Anterior cingulate cortex (tissue), 58 donors: ENCODE data around the gene USP22.

Experiments used
- DNase-seq, 58 donors: peaks; one replicate each; lab custom pipeline; 2025; lab: John Stamatoyannopoulos, UW

Gene USP22

GRCh38 chr17:21024024-21024423 lies 18.8 kb downstream of the USP22 start:
- DNase-seq: no peak

GRCh38 chr17:21021208-21021803 lies 21.5 kb downstream of the USP22 start:
- DNase-seq: no peak

GRCh38 chr17:21020622-21021021 lies 22.2 kb downstream of the USP22 start:
- DNase-seq: no peak

GRCh38 chr17:21019976-21020586 lies 22.7 kb downstream of the USP22 start:
- DNase-seq: peak in 37 of 58 donors; percentile 15 to 77 (median 35)

GRCh38 chr17:21018894-21019293 lies 23.9 kb downstream of the USP22 start:
- DNase-seq: no peak

- DNase-seq: no peak
Observed at GRCh38 chr17:21017861-21018260, 24.9 kb downstream of the USP22 start.

- no peak for DNase-seq
Observed at GRCh38 chr17:21017256-21017655, 25.6 kb downstream of the USP22 start.

- DNase-seq: no peak
Observed at GRCh38 chr17:21016826-21017225, 26.0 kb downstream of the USP22 start.

- no peak for DNase-seq
Observed at GRCh38 chr17:21015564-21015963, 27.2 kb downstream of the USP22 start.

GRCh38 chr17:21014498-21014897 lies 28.3 kb downstream of the USP22 start:
- DNase-seq: no peak

GRCh38 chr17:21013983-21014382 lies 28.8 kb downstream of the USP22 start:
- DNase-seq: no peak

GRCh38 chr17:21012736-21013135 lies 30.1 kb downstream of the USP22 start:
- DNase-seq: no peak

- no peak for DNase-seq
Observed at GRCh38 chr17:21010705-21011596, 31.9 kb downstream of the USP22 start.

- DNase-seq: no peak
Observed at GRCh38 chr17:21008992-21009671, 33.7 kb downstream of the USP22 start.

GRCh38 chr17:21008160-21008915 lies 34.5 kb downstream of the USP22 start:
- no peak for DNase-seq

GRCh38 chr17:21007646-21008045 lies 35.2 kb downstream of the USP22 start:
- peak in 11 of 58 donors; percentile 13 to 56 (median 48) for DNase-seq

- DNase-seq: no peak
Observed at GRCh38 chr17:21005803-21006202, 37.0 kb downstream of the USP22 start.

GRCh38 chr17:21005367-21005766 lies 37.4 kb downstream of the USP22 start:
- no peak for DNase-seq

- peak in 17 of 58 donors; percentile 18 to 75 (median 34) for DNase-seq
Observed at GRCh38 chr17:21004016-21004930, 38.5 kb downstream of the USP22 start.
